Liver (tissue), 10 donors: ENCODE data around the gene CSTPP1. TPM values are rescaled to one million over a fixed set of nuclear protein-coding genes. Genes with fewer than 3 reads are reported as not detected.

Source experiments
- DNase-seq: peaks from one replicate; pipeline ENCODE4 v3.0.0-alpha.2; 2017; ENCODE audit warnings: low spot score
- H3K27ac ChIP-seq, 2 donors: one replicate each; pipeline ENCODE4 v1.7.0; 2013; ENCODE audit warnings: inconsistent platforms in 2 of 2, low read length in 2 of 2, control low read depth in 1 of 2, low read depth in 1 of 2, mild to moderate bottlenecking in 1 of 2
- H3K27me3 ChIP-seq, 4 donors: one replicate each; pipeline versions ENCODE4 v1.6.1 to v1.7.0; 2013; ENCODE audit warnings: low read length in 3 of 4, inconsistent platforms in 1 of 4, mild to moderate bottlenecking in 1 of 4, moderate library complexity in 1 of 4; ENCODE audit not compliant: control insufficient read depth in 4 of 4, insufficient read depth in 4 of 4
- H3K36me3 ChIP-seq, 4 donors: one replicate each; pipeline versions ENCODE4 v1.6.1 to v1.7.0; 2013; ENCODE audit warnings: low read length in 3 of 4, mild to moderate bottlenecking in 3 of 4, low read depth in 1 of 4, moderate library complexity in 1 of 4; ENCODE audit not compliant: control insufficient read depth in 4 of 4, insufficient read depth in 3 of 4
- H3K4me1 ChIP-seq, 4 donors: one replicate each; pipeline versions ENCODE4 v1.6.1 to v1.7.0; 2013; ENCODE audit warnings: low read length in 3 of 4, mild to moderate bottlenecking in 3 of 4, moderate library complexity in 1 of 4; ENCODE audit not compliant: control insufficient read depth in 4 of 4, insufficient read depth in 4 of 4
- H3K4me3 ChIP-seq, 3 donors: one replicate each; pipeline versions ENCODE4 v1.6.1 to v1.7.0; 2013; ENCODE audit warnings: low read length in 3 of 3, control low read depth in 1 of 3, low read depth in 1 of 3, mild to moderate bottlenecking in 1 of 3
- H3K9ac ChIP-seq, 2 donors: one replicate each; pipeline ENCODE4 v1.7.0; 2013; ENCODE audit warnings: low read length in 2 of 2, mild to moderate bottlenecking in 2 of 2, moderate library complexity in 2 of 2, control low read depth in 1 of 2, low read depth in 1 of 2
- H3K9me3 ChIP-seq, 4 donors: one replicate each; pipeline versions ENCODE4 v1.6.1 to v1.7.0; 2013; ENCODE audit warnings: low read length in 3 of 4; ENCODE audit not compliant: control insufficient read depth in 4 of 4
- ATF3 ChIP-seq: IDR thresholded peaks from 2 replicates; pipeline ENCODE4 v1.6.1; 2016; ENCODE audit warnings: antibody characterized with exemption
- CTCF ChIP-seq: fragments of 150-350 bp; IDR thresholded peaks from 2 replicates; pipeline ENCODE4 v1.5.1; 2017; ENCODE audit warnings: improper control_type of control experiment, low read depth, low read length; ENCODE audit not compliant: missing input control
- FOXA2 ChIP-seq: IDR thresholded peaks from 2 replicates; pipeline ENCODE4 v1.6.1; 2016; ENCODE audit warnings: antibody characterized with exemption
- GABPA ChIP-seq, 2 donors: IDR thresholded peaks in 1 of 2; conservative IDR thresholded peaks in 1 of 2; 2 replicates each; pipeline ENCODE4 v1.6.1; 2016; ENCODE audit warnings: antibody characterized with exemption in 2 of 2, mild to moderate bottlenecking in 1 of 2, moderate library complexity in 1 of 2
- HNF4G ChIP-seq: IDR thresholded peaks from 2 replicates; pipeline ENCODE4 v1.6.1; 2016; ENCODE audit warnings: antibody characterized with exemption
- MAX ChIP-seq: IDR thresholded peaks from 2 replicates; pipeline ENCODE4 v1.6.1; 2016; ENCODE audit warnings: antibody characterized with exemption
- RXRA ChIP-seq, 2 donors: IDR thresholded peaks; 2 replicates each; pipeline ENCODE4 v1.6.1; 2017 to 2018; ENCODE audit warnings: antibody characterized with exemption in 2 of 2, mild to moderate bottlenecking in 1 of 2
- YY1 ChIP-seq: IDR thresholded peaks from 2 replicates; pipeline ENCODE4 v1.6.1; 2016; ENCODE audit warnings: antibody characterized with exemption, mild to moderate bottlenecking
- ZBTB33 ChIP-seq: IDR thresholded peaks from 2 replicates; pipeline ENCODE4 v1.6.1; 2016; ENCODE audit warnings: antibody characterized with exemption
- WGBS: extraction: QIAGEN DNeasy Blood & Tissue Kit; methylation state at CpG from one replicate; pipeline ENCODE4 v1.1.7; 2013; 5-methylcytosine and 5-hydroxymethylcytosine counted together
- polyA plus RNA-seq, 2 donors: library from polyadenylated mRNA; stranded (reverse) in 1 of 2; unstranded in 1 of 2; fragments of 200-250 nt in 1 of 2; fragments of >200 nt in 1 of 2; fragmentation: Nextera tagmentation in 1 of 2; extraction: Ambion mirVana in 1 of 2; gene quantifications; one replicate each; pipeline versions ENCODE4 v1.2.1 to v1.2.3, GENCODE V29; 2013 to 2015
- small RNA-seq: library from RNA; depleted of rRNA; stranded (forward); fragments of <200 nt; gene quantifications from one replicate; pipeline ENCODE3, GENCODE V24; 2014
- total RNA-seq, 2 donors: library from RNA; depleted of rRNA; stranded (reverse); fragments of >200 nt; gene quantifications; one replicate each; pipeline ENCODE4 v1.2.3, GENCODE V29; 2014
- donor health status: healthy.
- donor health status: healthy.
- donor health status: healthy.
- donor health status: healthy.
- donor health status: healthy.

CSTPP1 gene
- total and polyA plus RNA-seq, 4 donors: 5.4 to 6.6 (median 5.7) TPM

GRCh38 chr11:47208628-47209027 is 272.1 kb downstream of the CSTPP1 start:
- 49% methylated on average over 5 of the region's 5 CpGs for WGBS
- Histone ChIP-seq H3K9ac (no peak overlapping the region), H3K36me3 (no peaks in the 10 kb centered on the region), H3K4me3 (no peak overlapping the region), H3K27ac (peak overlapping the region in 1 of 2 donors; percentile 50), H3K9me3 (no peaks in the 10 kb centered on the region), H3K4me1 (peaks cover 0 to 2% (median 0%) of the 10 kb centered on the region in 4 donors), H3K27me3 (no peaks in the 10 kb centered on the region)
- DNase-seq: no peak
- TF ChIP-seq CTCF: no peak
- TF ChIP-seq YY1: peak; percentile 41
- no peak for TF ChIP-seq ZBTB33
- peak; percentile 43 for TF ChIP-seq MAX
- TF ChIP-seq GABPA (IDR thresholded peaks at IDR 0.05 in 1 of 2, conservative IDR thresholded peaks at IDR 0.05 in 1 of 2): no peak
- TF ChIP-seq RXRA (IDR thresholded peaks at IDR 0.05): no peak
- no peak for TF ChIP-seq FOXA2
- no peak for TF ChIP-seq HNF4G
- no peak for TF ChIP-seq ATF3

Small RNA genes within 50 kb of the gene (small RNA-seq; reads per million reads assigned to genes)
- not detected for gene MIR6745

Other genes starting within 250 kb of the CSTPP1 start
- 10 to 100 TPM; 10.9 to 21.9 TPM for gene ARHGAP1, start 236.1 kb upstream of the CSTPP1 start, total RNA-seq
- 10 to 100 TPM; 18.5 to 21.6 TPM for gene ARHGAP1, start 236.1 kb upstream of the CSTPP1 start, polyA plus RNA-seq
- gene ZNF408, start 235.7 kb upstream of the CSTPP1 start, total RNA-seq: 1 to 10 TPM; 3.4 to 8.4 TPM
- 1 to 10 TPM; 4.8 to 6.3 TPM for gene ZNF408, start 235.7 kb upstream of the CSTPP1 start, polyA plus RNA-seq
- gene F2, start 217.5 kb upstream of the CSTPP1 start, total RNA-seq: 1,000 to 10,000 TPM in 1 of 2 donors, 100 to 1,000 TPM in 1; 631 to 1,505 TPM
- gene F2, start 217.5 kb upstream of the CSTPP1 start, polyA plus RNA-seq: 1,000 to 10,000 TPM; 1,126 to 1,337 TPM
- gene CKAP5, start 90.5 kb upstream of the CSTPP1 start, total RNA-seq: 10 to 100 TPM; 17.9 to 70.4 TPM
- gene CKAP5, start 90.5 kb upstream of the CSTPP1 start, polyA plus RNA-seq: 10 to 100 TPM in 1 of 2 donors, 1 to 10 TPM in 1; 6.1 to 13.0 TPM
- gene LRP4, start 18.2 kb upstream of the CSTPP1 start, total RNA-seq: 1 to 10 TPM in 1 of 2 donors, under 1 TPM in 1; 0.93 to 3.1 TPM
- gene LRP4, start 18.2 kb upstream of the CSTPP1 start, polyA plus RNA-seq: under 1 TPM; 0.50 to 0.88 TPM
- gene ARFGAP2, start 240.1 kb downstream of the CSTPP1 start, total RNA-seq: 100 to 1,000 TPM in 1 of 2 donors, 10 to 100 TPM in 1; 61.1 to 163 TPM
- gene ARFGAP2, start 240.1 kb downstream of the CSTPP1 start, polyA plus RNA-seq: 10 to 100 TPM; 37.3 to 44.9 TPM
- gene PACSIN3, start 249.7 kb downstream of the CSTPP1 start, total RNA-seq: 10 to 100 TPM; 12.1 to 20.6 TPM
- 10 to 100 TPM; 18.7 to 23.3 TPM for gene PACSIN3, start 249.7 kb downstream of the CSTPP1 start, polyA plus RNA-seq